Upper lobe of left lung (tissue), 4 donors: ENCODE measurements around the gene UBQLN1.

ENCODE experiments used
- CTCF ChIP-seq, 6 experiments: fragments of 450-650 bp in 4 of 6; fragments of 200-600 bp in 2 of 6; sonication (generic) in 2 of 6; IDR thresholded peaks; one replicate each; pipeline ENCODE4 v1.5.1; 2016 to 2019; ENCODE audit warnings: antibody characterized with exemption in 6 of 6
- POLR2A ChIP-seq, 4 donors: fragments of 450-650 bp; IDR thresholded peaks; one replicate each; pipeline ENCODE4 v1.5.1; 2016 to 2017; ENCODE audit warnings: antibody characterized with exemption in 4 of 4, mild to moderate bottlenecking in 2 of 4
- POLR2AphosphoS5 ChIP-seq, 2 donors: sonication (generic); formaldehyde crosslinking; IDR thresholded peaks; one replicate each; pipeline ENCODE4 v1.5.1; 2017; ENCODE audit warnings: antibody characterized with exemption in 2 of 2

GRCh38 chr9:83706676-83707517 is 861 bp downstream of the UBQLN1 start:
- TF ChIP-seq POLR2A (IDR thresholded peaks at IDR 0.05) = no peak
- no peak for TF ChIP-seq CTCF (IDR thresholded peaks at IDR 0.05)
- no peak for TF ChIP-seq POLR2AphosphoS5 (IDR thresholded peaks at IDR 0.05)
